MCF 10A (cell line): Measurements from ENCODE around the gene ABCA9. TPM values are rescaled to one million over a fixed set of nuclear protein-coding genes. Genes with fewer than 3 reads are reported as not detected.

Experiments used
- BruUV-seq: library from RNA; stranded (reverse); fragments of 400-500 nt; replicated peaks from 2 replicates; lab custom pipeline; 2021; lab: Mats Ljungman, UMichigan
- CTCF ChIA-PET: fragments of 300-600 bp; sonication (Branson Sonifier 250); formaldehyde crosslinking; extraction: SDS; loops from one replicate; lab custom pipeline; 2021; ENCODE audit warnings: antibody characterized with exemption, inconsistent platforms; lab: Yijun Ruan, JAX
- POLR2A ChIA-PET: fragments of 300-600, 350-650 bp; sonication (Branson Sonifier 250); formaldehyde crosslinking; extraction: SDS; loops from one replicate; lab custom pipeline; 2020; ENCODE audit warnings: antibody characterized with exemption, inconsistent platforms; lab: Yijun Ruan, JAX
- DNase-seq: peaks from one replicate; pipeline ENCODE4 v3.0.0-alpha.2; 2018; ENCODE audit not compliant: unreplicated experiment
- H3K27ac Mint-ChIP-seq: one replicate; pipeline ENCODE4 v1.8.0; 2022; ENCODE audit warnings: mild to moderate bottlenecking, low read depth, mixed read lengths; ENCODE audit not compliant: unreplicated experiment
- H3K27me3 Mint-ChIP-seq: one replicate; pipeline ENCODE4 v1.8.0; 2022; ENCODE audit warnings: mixed read lengths; ENCODE audit not compliant: insufficient read depth, unreplicated experiment
- H3K36me3 Mint-ChIP-seq: one replicate; pipeline ENCODE4 v1.8.0; 2022; ENCODE audit warnings: mild to moderate bottlenecking, moderate library complexity, mixed read lengths; ENCODE audit not compliant: insufficient read depth, unreplicated experiment
- H3K4me1 Mint-ChIP-seq: one replicate; pipeline ENCODE4 v1.8.0; 2022; ENCODE audit warnings: mixed read lengths; ENCODE audit not compliant: insufficient read depth, unreplicated experiment
- H3K4me3 Mint-ChIP-seq: one replicate; pipeline ENCODE4 v1.8.0; 2022; ENCODE audit warnings: mild to moderate bottlenecking, moderate library complexity, mixed read lengths; ENCODE audit not compliant: unreplicated experiment
- H3K9me3 Mint-ChIP-seq: one replicate; pipeline ENCODE4 v1.8.0; 2022; ENCODE audit warnings: mixed read lengths; ENCODE audit not compliant: unreplicated experiment
- CTCF ChIP-seq: fragments of 200-600 bp; IDR thresholded peaks from one replicate; pipeline ENCODE4 v1.8.0; 2022; ENCODE audit warnings: antibody characterized with exemption, mild to moderate bottlenecking; ENCODE audit not compliant: unreplicated experiment
- intact Hi-C: fragments of 100-400 bp; cut with micrococcal nuclease; formaldehyde crosslinking; loops from 2 replicates; pipeline ENCODE4 v1.14.1; 2022
- total RNA-seq: library from RNA; stranded (reverse); gene quantifications from 2 replicates; pipeline ENCODE4 v1.2.3, GENCODE V29; 2022

ABCA9 gene
- total RNA-seq, 1 experiment from 2014 or later: 7.8 TPM

GRCh38 chr17:69090365-69090764 lies 29.6 kb upstream of the ABCA9 start:
- no peaks in the 10 kb centered on the region for H3K27me3 Mint-ChIP-seq
- ChIA-PET POLR2A (interaction anchor here (0.6 to 0.8 kb wide), 2 partner anchors 9 to 16 kb away, joined by 3 read pairs; no protein-coding TSS in a partner anchor), CTCF (interaction anchor here (0.6 kb wide), 1 partner anchor 1383 kb away, joined by 3 read pairs; no protein-coding TSS in a partner anchor)
- DNase-seq: no peak
- H3K36me3 Mint-ChIP-seq: peaks cover 50% of the 10 kb centered on the region
- no peak overlapping the region for H3K27ac Mint-ChIP-seq
- no peaks in the 10 kb centered on the region for H3K4me1 Mint-ChIP-seq
- no TSS peak for BruUV-seq
- no peak for TF ChIP-seq CTCF
- intact Hi-C loops: no loop called here
- H3K4me3 Mint-ChIP-seq: no peak overlapping the region
- H3K9me3 Mint-ChIP-seq: no peaks in the 10 kb centered on the region

- CTCF ChIA-PET: interaction anchor here (0.8 kb wide), 1 partner anchor 220 kb away, joined by 4 read pairs; no protein-coding TSS in a partner anchor
- POLR2A ChIA-PET: interaction anchor here (1.4 kb wide), 1 partner anchor 8 kb away, joined by 3 read pairs; no protein-coding TSS in a partner anchor
- no peak for DNase-seq
- intact Hi-C loops: no loop called here
- H3K27me3 Mint-ChIP-seq: no peaks in the 10 kb centered on the region
- H3K27ac Mint-ChIP-seq: no peak overlapping the region
- no TSS peak for BruUV-seq
- no peak for TF ChIP-seq CTCF
- H3K4me3 Mint-ChIP-seq: no peak overlapping the region
- no peaks in the 10 kb centered on the region for H3K4me1 Mint-ChIP-seq
- peaks cover 51% of the 10 kb centered on the region for H3K36me3 Mint-ChIP-seq
- no peaks in the 10 kb centered on the region for H3K9me3 Mint-ChIP-seq
Observed at GRCh38 chr17:69088643-69089200, 28.0 kb upstream of the ABCA9 start.

GRCh38 chr17:69086641-69087040 lies 25.9 kb upstream of the ABCA9 start:
- no peak overlapping the region for H3K27ac Mint-ChIP-seq
- H3K4me3 Mint-ChIP-seq: no peak overlapping the region
- TF ChIP-seq CTCF: no peak
- no peaks in the 10 kb centered on the region for H3K4me1 Mint-ChIP-seq
- BruUV-seq: no TSS peak
- no peaks in the 10 kb centered on the region for H3K27me3 Mint-ChIP-seq
- H3K9me3 Mint-ChIP-seq: no peaks in the 10 kb centered on the region
- DNase-seq: no peak
- intact Hi-C loops: no loop called here
- peaks cover 59% of the 10 kb centered on the region for H3K36me3 Mint-ChIP-seq
- POLR2A ChIA-PET: no interaction called here
- CTCF ChIA-PET: no interaction called here

GRCh38 chr17:69084911-69085310 lies 24.2 kb upstream of the ABCA9 start:
- H3K9me3 Mint-ChIP-seq: no peaks in the 10 kb centered on the region
- H3K4me3 Mint-ChIP-seq: no peak overlapping the region
- H3K27me3 Mint-ChIP-seq: no peaks in the 10 kb centered on the region
- POLR2A ChIA-PET: no interaction called here
- no peaks in the 10 kb centered on the region for H3K4me1 Mint-ChIP-seq
- no peak for TF ChIP-seq CTCF
- intact Hi-C loops: no loop called here
- H3K36me3 Mint-ChIP-seq: peaks cover 68% of the 10 kb centered on the region
- BruUV-seq: no TSS peak
- no peak for DNase-seq
- H3K27ac Mint-ChIP-seq: no peak overlapping the region
- CTCF ChIA-PET: no interaction called here
